ENCODE measurements around the gene CERS6. TPM values are rescaled to one million over a fixed set of nuclear protein-coding genes. Genes with fewer than 3 reads are reported as not detected.

CERS6 gene
- total RNA-seq, 1 donor, result 23.9 TPM

- no peak overlapping the region for H2AFZ ChIP-seq (ENCODE audit: low read length)
- TF ChIP-seq CTCF (IDR thresholded peaks at IDR 0.05; ENCODE audit: extremely low read depth, low read depth, low read length), result no peak
- H4K20me1 ChIP-seq (ENCODE audit: insufficient read depth, low read length), result no peaks in the 10 kb centered on the region
- H3K4me2 ChIP-seq (ENCODE audit: insufficient read depth, low read length), result no peak overlapping the region
- H3K36me3 ChIP-seq (ENCODE audit: insufficient read depth, low read length), result no peaks in the 10 kb centered on the region
- no peak overlapping the region for H3K27ac ChIP-seq (ENCODE audit: low read depth, low read length)
- no peak for DNase-seq (ENCODE audit: insufficient read length, low spot score, missing footprints)
- no peak overlapping the region for H3K4me3 ChIP-seq (ENCODE audit: insufficient read depth, low read length)
- H3K27me3 ChIP-seq (ENCODE audit: insufficient read depth, low read length), result no peaks in the 10 kb centered on the region
- H3K4me1 ChIP-seq (ENCODE audit: insufficient read depth, low read length), result peaks cover 3% of the 10 kb centered on the region
- no peaks in the 10 kb centered on the region for H3K79me2 ChIP-seq (ENCODE audit: insufficient read depth, low read length)
- H3K9me3 ChIP-seq (ENCODE audit: low read depth, low read length), result no peaks in the 10 kb centered on the region
These were observed 109.0 kb downstream of the CERS6 start for GRCh38 chr2:168565112-168565511.

GRCh38 chr2:168565512-168565911 lies 109.4 kb downstream of the CERS6 start:
- Histone ChIP-seq H3K4me1 (ENCODE audit: insufficient read depth, low read length) (peaks cover 3% of the 10 kb centered on the region), H3K27ac (ENCODE audit: low read depth, low read length) (no peak overlapping the region), H2AFZ (ENCODE audit: low read length) (no peak overlapping the region), H3K9me3 (ENCODE audit: low read depth, low read length) (no peaks in the 10 kb centered on the region), H3K4me3 (ENCODE audit: insufficient read depth, low read length) (no peak overlapping the region), H4K20me1 (ENCODE audit: insufficient read depth, low read length) (no peaks in the 10 kb centered on the region), H3K36me3 (ENCODE audit: insufficient read depth, low read length) (no peaks in the 10 kb centered on the region), H3K79me2 (ENCODE audit: insufficient read depth, low read length) (no peaks in the 10 kb centered on the region), H3K4me2 (ENCODE audit: insufficient read depth, low read length) (no peak overlapping the region), H3K27me3 (ENCODE audit: insufficient read depth, low read length) (no peaks in the 10 kb centered on the region)
- DNase-seq (ENCODE audit: insufficient read length, low spot score, missing footprints), result no peak
- no peak for TF ChIP-seq CTCF (IDR thresholded peaks at IDR 0.05; ENCODE audit: extremely low read depth, low read depth, low read length)

- no peak for DNase-seq (ENCODE audit: insufficient read length, low spot score, missing footprints)
- no peaks in the 10 kb centered on the region for H4K20me1 ChIP-seq (ENCODE audit: insufficient read depth, low read length)
- H3K27ac ChIP-seq (ENCODE audit: low read depth, low read length), result no peak overlapping the region
- no peaks in the 10 kb centered on the region for H3K79me2 ChIP-seq (ENCODE audit: insufficient read depth, low read length)
- H3K27me3 ChIP-seq (ENCODE audit: insufficient read depth, low read length), result no peaks in the 10 kb centered on the region
- H3K4me3 ChIP-seq (ENCODE audit: insufficient read depth, low read length), result no peak overlapping the region
- H3K36me3 ChIP-seq (ENCODE audit: insufficient read depth, low read length), result no peaks in the 10 kb centered on the region
- H2AFZ ChIP-seq (ENCODE audit: low read length), result no peak overlapping the region
- H3K4me2 ChIP-seq (ENCODE audit: insufficient read depth, low read length), result no peak overlapping the region
- H3K4me1 ChIP-seq (ENCODE audit: insufficient read depth, low read length), result peaks cover 3% of the 10 kb centered on the region
- no peaks in the 10 kb centered on the region for H3K9me3 ChIP-seq (ENCODE audit: low read depth, low read length)
- TF ChIP-seq CTCF (IDR thresholded peaks at IDR 0.05; ENCODE audit: extremely low read depth, low read depth, low read length), result no peak
These were observed 111.0 kb downstream of the CERS6 start for GRCh38 chr2:168566974-168567665.

- no peaks in the 10 kb centered on the region for H3K27me3 ChIP-seq (ENCODE audit: insufficient read depth, low read length)
- no peak for TF ChIP-seq CTCF (IDR thresholded peaks at IDR 0.05; ENCODE audit: extremely low read depth, low read depth, low read length)
- H3K79me2 ChIP-seq (ENCODE audit: insufficient read depth, low read length), result no peaks in the 10 kb centered on the region
- H3K9me3 ChIP-seq (ENCODE audit: low read depth, low read length), result no peaks in the 10 kb centered on the region
- H2AFZ ChIP-seq (ENCODE audit: low read length), result no peak overlapping the region
- DNase-seq (ENCODE audit: insufficient read length, low spot score, missing footprints), result no peak
- no peak overlapping the region for H3K27ac ChIP-seq (ENCODE audit: low read depth, low read length)
- peaks cover 6% of the 10 kb centered on the region for H3K4me1 ChIP-seq (ENCODE audit: insufficient read depth, low read length)
- no peak overlapping the region for H3K4me3 ChIP-seq (ENCODE audit: insufficient read depth, low read length)
- H3K36me3 ChIP-seq (ENCODE audit: insufficient read depth, low read length), result no peaks in the 10 kb centered on the region
- H3K4me2 ChIP-seq (ENCODE audit: insufficient read depth, low read length), result no peak overlapping the region
- no peaks in the 10 kb centered on the region for H4K20me1 ChIP-seq (ENCODE audit: insufficient read depth, low read length)
These were observed 111.8 kb downstream of the CERS6 start for GRCh38 chr2:168567836-168568235.

Measured in osteoblast (primary cell).